Fibroblast of peridontal ligament (primary cell): ENCODE results near the gene CPPED1.
"Not testable (repeated sequence)": the region's sequence is repeated elsewhere in the genome, so short reads cannot be mapped to it uniquely, and the experiment has no call there.

Experiments
- DNase-seq: peaks from one replicate; pipeline ENCODE4 v3.0.0-alpha.2; 2010; ENCODE audit errors: extremely low read depth

Gene CPPED1

DNA sequence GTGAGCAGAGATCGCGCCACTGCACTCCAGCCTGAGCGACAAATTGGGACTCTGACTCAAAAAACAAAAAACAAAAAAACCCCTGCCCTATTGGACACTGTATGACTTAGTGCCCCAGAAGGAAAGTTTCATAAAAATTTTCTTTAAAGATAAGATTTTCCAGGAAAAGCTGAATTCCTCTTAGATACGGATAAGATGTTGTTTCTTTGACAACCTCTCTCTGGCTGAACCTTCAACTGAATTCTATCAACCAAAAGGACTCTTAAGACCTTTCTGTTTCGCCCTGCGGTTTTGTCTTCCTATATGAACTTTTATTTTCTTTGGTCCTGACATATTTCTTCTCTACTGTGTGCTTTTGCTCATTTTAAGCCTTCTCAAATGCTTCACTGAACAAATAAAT, 35.8 kb downstream of the CPPED1 start:
- no peak for DNase-seq

DNA sequence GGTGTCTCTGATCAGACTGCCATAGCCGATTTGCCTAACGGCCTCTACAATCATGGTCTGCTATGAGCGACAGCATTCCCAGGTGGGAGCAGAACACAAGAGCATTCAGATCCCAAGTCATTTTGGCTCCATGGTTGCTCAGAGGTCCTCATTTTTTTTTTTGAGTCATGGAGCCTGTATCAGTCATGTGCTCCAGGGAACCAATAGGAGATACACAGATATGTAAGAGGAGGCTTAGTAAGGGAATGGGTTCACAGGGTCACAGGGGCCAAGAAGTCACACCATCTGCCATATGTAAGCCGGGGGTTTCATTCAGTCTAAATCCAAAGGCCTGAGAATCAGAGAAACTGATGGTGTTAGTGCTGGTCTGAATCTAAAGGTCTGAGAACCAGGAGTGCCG, 36.8 kb downstream of the CPPED1 start:
- DNase-seq, result no peak

DNA sequence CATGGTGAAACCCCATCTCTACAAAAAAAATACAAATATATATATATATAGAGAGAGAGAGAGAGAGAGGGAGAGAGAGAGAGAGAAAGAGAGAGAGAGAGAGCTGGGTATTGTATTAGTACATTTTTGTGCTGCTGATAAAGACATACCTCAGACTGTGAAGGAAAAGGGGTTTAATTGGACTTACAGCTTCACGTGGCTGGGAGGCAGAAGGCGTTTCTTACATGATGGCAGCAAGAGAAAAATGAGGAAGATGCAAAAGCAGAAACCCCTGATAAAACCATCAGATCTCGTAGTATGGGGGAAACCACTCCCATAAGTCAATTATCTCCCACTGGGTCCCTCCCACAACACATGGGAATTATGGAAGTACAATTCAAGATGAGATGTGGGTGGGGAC, 37.5 kb downstream of the CPPED1 start:
- not testable (repeated sequence) for DNase-seq

DNA sequence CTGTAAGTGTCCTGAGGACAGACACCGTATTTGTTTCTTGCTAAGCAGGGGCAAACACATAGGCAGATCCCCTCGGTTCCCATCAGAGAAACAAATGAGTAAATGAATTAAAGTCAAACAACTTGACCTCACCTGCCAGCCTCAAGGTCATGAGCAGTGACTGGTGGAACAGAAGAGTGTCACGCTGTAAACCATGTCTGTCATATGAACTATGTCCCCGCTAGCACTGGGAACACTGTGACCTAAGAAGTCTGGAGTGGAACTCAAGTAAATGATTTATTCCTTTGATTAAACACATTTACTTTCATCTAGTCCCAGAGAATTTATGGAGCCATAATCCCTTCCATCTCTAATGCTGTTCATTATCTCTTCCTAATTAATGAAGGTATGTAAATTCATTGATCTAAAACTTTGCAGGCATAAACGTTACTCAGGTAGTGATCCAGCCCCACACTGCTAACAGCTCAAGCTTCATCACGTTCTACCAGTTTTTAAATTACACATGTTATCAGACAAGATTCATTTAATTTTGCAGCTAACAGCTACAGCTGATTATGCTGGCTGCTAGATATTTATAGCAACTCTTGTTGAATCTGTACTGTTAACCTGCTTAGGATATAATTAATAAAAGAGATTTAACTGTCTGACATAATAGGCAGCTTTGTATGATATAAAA, 38.7 kb downstream of the CPPED1 start:
- no peak for DNase-seq

DNA sequence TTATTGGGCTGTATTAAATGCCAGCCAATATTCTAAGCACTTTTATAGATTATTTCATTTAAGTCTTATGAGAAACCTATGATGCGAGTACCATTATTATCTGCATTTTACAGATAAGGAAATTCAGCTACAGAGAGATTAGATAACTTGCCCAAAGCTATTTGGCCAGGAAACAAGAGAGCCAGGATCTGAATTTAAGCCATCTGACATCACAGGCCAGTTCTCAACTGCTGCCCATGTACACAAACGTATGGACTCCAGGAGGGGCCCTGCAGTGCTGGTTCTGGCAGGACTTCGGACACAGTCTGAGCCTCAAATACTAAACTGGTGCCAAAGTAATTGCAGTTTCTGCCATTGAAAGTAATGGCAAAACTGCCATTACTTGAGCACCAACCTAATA, 40.2 kb downstream of the CPPED1 start:
- no peak for DNase-seq

DNA sequence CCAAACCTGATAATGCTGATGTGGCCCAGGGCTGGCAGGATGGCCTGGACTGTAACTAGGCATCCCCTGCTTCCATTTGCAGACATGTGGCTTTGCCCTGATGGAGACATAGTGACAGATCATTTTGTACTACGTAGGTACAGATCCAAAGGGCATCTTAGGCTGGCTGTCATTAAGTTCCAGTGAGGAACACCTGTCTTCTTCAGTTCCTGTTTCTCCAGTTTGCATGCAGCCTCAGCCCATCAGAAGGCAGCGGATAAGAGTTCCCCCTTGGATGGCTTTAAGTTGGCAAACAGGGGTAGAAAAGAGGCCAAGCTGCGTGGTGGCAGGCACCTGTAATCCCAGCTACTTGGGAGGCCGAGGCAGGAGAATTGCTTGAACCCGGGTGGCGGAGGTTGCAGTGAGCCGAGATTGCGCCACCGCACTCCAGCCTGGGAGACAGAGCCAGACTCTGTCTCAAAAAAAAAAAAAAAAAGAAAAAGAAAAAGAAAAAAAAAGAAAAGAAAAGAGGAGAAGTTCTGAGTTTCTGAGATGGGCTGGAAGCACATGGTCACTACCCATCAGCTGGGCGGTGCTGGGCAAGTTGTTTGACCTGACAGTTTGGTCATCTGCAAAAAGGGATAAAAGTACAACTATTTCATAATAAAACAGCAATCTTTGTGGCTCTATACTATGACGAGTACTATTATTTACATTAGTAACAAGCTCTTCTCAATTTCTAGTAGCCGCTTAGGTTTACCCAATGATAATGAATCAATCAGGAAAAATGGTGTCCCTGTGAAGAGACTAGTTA, 42.7 kb downstream of the CPPED1 start:
- no peak for DNase-seq

DNA sequence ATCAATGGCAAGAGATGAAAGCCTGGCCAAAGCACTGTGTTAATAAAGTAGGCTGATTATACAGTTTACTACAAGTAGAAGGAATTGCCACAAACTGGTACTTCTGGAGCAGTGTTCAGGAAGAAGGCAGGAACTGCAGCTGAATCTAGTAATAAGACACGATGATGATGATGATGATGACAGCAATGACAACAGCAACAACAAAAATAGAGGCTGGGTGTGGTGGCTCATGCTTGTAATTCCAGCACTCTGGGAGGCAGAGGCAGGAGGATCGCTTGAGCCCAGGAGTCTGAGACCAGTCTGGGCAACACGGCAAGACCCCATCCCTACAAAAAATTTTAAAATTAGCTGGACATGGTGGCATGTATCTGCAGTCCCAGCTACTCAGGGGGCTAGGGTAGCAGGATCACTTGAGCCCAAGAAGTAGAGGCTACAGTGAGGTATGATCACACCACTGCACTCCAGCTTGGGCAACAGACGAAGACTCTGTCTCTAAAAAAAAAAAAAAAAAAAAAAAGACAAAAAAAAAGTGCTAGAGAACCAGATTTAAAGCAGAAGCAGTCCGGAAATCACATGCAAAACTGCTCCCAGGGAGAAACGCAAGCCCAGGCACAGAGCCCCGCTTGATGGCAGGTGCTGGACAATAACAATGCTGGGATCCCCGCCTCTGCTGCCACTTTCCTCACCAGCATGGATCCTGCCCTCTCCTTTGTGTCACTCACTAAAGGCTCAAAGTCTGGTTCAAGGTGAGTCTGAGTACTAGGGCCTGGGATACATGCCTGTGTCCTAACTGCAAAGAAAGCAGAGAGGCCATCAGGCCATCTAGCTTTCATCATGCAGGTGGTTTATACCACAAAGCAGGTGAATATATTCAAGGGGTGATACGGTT, 44.8 kb downstream of the CPPED1 start:
- DNase-seq, result no peak

DNA sequence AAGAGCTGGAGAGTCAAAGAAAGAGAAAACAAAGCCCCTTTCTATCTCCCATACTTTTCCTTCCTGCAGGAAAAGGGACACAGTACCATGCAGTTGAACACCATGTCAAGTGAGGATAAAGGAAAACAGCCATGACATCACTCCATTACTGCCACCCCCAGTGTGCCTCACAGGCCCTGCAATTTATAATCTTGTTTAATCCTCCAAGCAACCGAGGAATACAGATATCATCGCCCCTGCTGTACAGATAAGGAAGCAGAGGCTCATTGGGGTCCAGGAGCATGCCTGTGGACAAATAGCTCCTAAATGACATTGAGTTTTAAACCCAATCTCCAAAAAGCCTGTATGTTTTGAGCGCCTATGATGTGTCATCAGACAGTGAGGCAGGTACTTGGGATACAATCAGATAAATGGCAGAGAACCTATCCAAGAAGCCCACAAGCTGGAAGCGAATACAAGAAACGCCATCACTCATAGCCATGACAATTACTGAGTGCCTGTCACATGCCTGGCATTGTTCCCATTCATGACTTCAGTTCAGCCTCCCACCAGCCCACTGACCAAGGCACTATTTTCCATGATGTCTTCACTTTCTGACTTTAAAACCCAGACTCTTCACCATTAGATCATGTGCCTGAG, 45.5 kb downstream of the CPPED1 start:
- DNase-seq, result no peak

DNA sequence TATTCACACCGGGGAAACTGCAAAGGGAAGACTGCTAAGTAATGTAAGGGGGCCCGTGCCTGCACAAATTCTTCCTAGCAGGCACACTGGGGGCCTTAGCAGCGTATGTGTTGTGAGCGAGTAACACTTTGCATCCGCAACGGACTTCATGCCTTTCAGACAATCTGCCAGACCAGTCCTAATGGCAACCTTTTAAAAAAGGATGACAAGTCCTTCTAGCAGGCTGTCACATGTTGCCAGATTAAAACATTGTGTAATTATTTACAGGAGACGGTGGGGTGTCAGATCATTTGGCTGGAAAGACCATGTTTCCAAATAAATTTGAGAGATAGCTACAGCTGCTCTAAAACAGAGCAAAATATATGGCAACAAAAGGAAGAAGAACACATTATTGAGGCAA, 46.1 kb downstream of the CPPED1 start:
- DNase-seq, result no peak

DNA sequence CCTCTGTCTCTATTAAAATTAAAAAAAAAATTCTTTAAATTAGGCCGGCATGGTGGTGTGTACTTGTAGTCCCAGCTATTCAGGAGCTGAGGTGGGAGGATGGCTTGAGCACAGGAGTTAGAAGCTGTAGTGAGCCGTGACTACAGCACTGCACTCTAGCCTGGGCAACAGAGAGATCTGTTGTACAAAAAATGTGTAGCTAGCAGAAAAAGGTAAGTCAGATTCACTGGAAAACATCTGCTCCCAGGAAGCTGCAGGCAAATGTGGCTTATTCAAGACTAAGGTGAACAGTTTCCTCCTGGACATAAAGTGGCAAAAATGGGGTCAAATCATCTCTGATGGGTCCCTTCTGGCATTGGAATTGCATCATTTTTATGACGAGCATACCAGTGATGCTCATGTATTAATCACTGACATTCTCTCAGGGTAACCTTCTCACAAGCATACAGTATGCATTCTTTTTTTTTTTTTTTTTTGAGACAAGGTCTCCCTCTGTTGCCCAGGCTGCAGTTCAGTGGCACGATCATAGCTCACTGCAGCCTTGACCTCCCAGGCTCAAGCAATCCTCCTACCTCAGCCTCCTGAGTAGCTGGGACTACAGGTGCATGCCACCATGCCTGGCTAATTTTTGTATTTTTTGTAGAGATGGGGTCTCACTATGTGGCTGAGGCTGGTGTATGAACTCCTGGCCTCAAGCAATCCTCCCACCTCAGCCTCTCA, 48.7 kb downstream of the CPPED1 start:
- DNase-seq, result no peak

DNA sequence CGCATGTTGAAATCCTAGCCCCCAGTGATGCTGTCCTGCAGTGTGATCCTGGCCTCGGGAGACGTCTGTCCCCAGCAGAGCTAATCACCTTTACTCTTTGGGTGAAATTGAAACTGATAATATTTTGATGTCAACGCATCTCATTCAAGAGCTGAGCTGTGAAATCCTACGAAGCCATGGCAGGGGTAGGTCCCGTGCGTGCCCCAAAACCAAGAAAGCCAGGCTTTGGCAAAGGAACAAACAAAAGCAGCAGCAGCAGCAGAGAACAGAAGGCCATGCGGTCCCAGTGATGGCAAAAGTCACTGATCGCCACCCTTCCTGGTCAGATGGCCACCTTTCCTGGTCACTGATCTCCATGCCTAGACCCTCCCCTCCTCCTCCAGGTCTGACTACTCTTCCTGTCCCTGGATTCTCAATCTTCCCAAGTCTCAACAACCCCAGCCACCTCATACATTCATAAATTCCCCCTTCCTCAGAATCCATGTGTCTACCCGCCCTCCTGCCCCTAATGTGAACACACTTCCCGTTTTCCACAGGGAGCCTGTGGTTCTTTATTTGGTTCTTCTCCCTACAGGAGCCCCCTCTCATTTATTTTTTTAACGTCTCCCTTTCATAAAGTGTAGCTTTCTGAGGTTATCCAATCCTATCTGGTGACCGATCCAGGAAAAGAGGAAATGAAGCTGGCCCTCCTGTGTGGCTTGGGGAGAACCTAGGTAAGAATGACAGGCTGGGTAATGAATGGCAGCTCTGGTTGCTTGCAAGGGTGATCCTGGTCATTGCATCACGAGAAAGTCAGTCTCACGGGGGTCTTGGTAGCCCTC, 50.3 kb downstream of the CPPED1 start:
- DNase-seq, result no peak

DNA sequence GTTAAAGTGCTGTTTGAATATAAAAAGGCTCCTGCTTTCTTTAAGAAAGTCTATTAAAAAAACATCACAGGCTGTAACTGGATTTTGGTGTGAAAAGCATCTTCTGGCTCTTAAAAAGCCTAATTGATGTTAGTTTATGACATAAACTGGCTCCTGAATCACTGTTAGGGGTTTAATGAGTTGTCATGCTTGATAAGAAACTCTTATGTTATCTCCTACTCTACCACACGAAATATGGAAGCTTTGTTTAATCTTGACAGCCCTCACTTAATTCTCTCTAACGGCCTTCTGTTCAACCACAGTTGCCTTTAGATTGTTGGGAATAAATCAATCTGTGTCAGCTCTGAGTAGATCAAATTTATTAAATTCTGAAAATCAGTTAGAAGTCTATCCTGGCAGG, 51.5 kb downstream of the CPPED1 start:
- no peak for DNase-seq

DNA sequence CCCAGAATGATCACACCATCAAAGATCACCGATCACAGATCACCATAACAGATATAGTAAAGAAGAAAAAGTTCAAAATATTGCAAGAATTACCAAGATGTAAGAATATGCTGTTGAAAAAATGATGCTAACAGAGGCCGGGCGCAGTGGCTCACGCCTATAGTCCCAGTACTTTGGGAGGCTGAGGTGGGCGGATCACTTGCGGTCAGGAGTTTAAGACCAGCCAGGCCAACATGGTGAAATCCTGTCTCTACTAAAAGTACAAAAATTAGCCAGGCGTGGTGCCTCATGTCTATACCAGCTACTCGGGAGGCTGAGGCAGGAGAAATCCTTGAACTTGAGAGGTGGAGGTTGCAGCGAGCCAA, 53.2 kb downstream of the CPPED1 start:
- DNase-seq, result no peak

DNA sequence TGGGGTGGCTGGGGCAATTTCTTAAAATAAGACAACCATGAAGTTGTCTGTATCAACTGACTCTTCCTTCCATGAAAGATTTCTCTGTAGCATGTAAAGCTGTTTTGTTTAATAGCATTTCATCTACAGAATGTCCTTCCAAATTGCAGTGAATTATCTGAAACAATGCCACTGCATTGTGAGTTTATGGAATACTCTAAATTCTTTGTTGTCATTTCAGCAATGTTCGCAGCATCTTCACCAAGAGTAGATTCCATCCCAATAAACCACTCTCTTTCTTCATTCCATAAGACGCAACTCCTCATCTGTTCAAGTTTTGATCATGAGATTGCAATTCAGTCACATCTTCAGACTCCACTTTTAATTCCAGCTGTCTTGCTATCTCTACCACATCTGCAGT, 54.6 kb downstream of the CPPED1 start:
- no peak for DNase-seq

DNA sequence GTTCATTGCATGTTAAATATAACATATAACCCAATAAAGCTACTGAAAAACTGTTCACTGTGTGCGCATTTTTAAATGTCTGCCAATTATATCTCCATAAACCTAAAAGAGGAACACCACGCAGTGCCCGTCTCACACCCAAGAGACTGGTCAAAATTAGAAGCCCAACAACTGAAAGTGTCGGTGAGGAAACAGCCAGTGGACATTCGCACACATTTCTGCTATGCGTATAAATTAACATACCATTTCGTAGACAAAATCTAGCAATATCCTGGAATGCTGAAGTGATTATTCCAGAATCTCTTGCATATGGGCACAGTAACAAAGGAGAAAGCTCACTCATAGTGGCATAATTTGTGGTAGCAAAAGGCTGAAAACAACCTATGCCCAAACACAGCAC, 55.9 kb downstream of the CPPED1 start:
- DNase-seq, result no peak

DNA sequence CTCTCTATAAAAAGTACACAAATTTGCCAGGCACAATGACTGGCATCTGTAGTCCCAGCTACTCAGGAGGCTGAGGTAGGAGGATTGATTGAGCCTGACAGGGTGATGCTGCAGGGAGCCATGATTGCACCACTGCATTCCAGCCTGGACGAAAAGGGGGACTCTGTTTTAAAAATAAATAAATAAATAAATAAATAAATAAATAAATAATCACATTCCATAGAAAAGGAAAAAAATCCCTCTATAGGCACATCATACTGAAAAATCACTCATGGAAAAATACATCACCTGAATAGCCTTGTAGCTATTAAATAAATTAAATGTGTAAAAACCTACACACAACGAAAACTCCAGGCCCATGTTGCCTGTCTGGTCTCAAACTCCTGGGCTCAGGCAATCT, 56.4 kb downstream of the CPPED1 start:
- DNase-seq, result no peak

DNA sequence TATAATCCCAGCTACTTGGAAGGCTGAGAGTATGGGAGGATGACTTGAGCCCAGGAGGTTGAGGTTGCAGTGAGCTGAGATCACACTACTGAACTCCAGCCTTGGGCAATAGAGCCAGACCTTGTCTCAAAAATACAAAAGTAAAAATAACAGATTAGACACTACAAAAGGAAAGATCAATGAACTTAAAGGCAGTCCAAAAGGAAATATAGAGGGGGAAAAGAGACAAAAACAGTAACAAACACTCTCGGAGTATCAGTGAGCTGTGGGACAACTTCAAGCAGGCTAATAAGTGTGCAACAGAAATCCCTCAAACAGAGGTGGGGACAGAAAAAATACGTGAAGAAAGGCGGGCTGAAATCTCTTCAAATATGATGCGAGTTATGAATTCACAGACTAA, 58.8 kb downstream of the CPPED1 start:
- DNase-seq, result no peak

DNA sequence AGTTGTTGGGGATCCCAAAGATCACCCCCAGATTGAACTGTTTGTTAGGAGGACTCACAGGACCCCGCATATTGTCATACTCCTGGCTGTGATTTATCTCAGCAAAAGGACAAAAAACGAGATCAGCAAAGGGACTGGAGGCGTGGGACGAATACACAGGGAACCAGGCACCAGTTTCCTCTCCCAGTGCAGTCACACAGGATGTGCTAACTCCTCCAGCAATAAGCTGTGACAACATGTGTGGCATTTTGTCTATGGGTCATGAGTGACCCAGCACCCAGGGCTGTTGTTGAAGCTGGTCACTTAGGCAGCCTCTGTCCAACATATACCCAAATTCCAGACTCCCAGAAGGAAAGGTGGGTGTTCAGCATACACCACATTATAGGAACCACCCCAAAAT, 60.9 kb downstream of the CPPED1 start:
- DNase-seq, result no peak

DNA sequence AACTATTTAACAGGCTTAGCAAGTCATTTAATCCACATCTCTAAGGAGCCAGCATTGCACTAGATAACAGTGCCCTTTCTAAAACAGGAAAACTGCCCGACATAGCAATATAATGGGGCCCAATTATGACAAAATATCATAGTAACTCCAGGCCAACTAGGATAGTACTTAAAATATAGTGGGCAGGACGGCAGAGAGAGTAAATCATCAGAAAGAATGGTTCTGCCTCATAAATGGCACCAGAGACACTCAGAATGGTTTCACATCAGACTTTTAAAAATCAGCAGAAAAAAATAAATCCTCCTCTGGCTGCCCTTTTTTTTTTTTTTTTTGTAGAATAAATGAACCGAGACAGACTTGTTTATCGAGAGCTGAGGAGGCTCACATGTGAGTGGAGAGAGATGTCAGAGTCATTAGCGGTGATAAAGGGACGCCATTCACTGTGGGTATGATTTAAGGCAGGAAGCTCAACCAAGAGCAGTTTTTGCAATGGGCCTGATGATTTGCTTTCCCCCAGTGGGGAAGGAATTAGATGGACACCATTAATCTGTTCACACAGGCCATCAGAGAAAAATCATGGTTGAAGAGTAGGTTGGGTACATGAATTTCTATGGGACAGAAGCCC, 62.6 kb downstream of the CPPED1 start:
- DNase-seq, result no peak

DNA sequence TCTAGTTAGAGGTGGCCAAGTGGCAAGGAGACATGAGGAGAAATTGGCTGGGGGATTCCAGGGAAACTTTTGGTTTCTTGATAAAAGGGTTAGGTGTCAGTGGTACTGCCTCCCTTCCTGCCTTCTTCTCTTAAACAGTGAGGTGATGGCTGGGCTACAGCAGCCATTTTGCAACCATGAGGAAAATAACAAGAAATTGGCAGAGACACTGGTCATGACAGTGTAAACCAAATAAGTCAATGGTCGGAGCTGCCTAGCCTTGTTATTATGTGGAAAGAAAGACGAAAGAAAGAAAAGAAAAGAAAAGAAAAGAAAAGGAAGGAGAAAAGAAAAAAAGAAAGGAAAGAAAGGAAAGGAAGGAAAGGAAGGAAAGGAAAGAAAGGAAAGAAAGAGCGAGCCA, 63.9 kb downstream of the CPPED1 start:
- DNase-seq, result no peak
